Upper lobe of left lung (tissue), 6 donors: ENCODE measurements around the gene ARMH3. TPM values are rescaled to one million over a fixed set of nuclear protein-coding genes. Genes with fewer than 3 reads are reported as not detected.

Source experiments
- ATAC-seq, 2 donors: fragments of 200-7000 bp; cut with Tn5 transposase; one replicate each; pipeline ENCODE4 v1.9.1; 2022; ENCODE audit warnings: mild to moderate bottlenecking in 2 of 2, moderate library complexity in 2 of 2; ENCODE audit not compliant: low FRiP score in 2 of 2
- DNase-seq, 2 donors: peaks; one replicate each; pipeline ENCODE4 v3.0.0-alpha.2; 2019 to 2020
- H3K27ac ChIP-seq, 4 donors: fragments of 200-600 bp; sonication (generic); one replicate each; pipeline ENCODE4 v1.5.1; 2016 to 2019
- H3K27me3 ChIP-seq, 4 donors: fragments of 200-600 bp; sonication (generic); one replicate each; pipeline ENCODE4 v1.5.1; 2017 to 2019
- H3K36me3 ChIP-seq, 4 donors: fragments of 200-600 bp; sonication (generic); one replicate each; pipeline ENCODE4 v1.5.1; 2016 to 2019
- H3K4me1 ChIP-seq, 4 donors: fragments of 200-600 bp; sonication (generic); one replicate each; pipeline ENCODE4 v1.5.1; 2018 to 2019
- H3K4me3 ChIP-seq, 4 donors: fragments of 200-600 bp; sonication (generic); one replicate each; pipeline ENCODE4 v1.5.1; 2017 to 2019; ENCODE audit warnings: mild to moderate bottlenecking in 2 of 4, moderate library complexity in 1 of 4
- H3K9me3 ChIP-seq, 4 donors: fragments of 200-600 bp; sonication (generic); one replicate each; pipeline ENCODE4 v1.5.1; 2018 to 2019
- CTCF ChIP-seq, 6 experiments: fragments of 450-650 bp in 4 of 6; fragments of 200-600 bp in 2 of 6; sonication (generic) in 2 of 6; IDR thresholded peaks; one replicate each; pipeline ENCODE4 v1.5.1; 2016 to 2019; ENCODE audit warnings: antibody characterized with exemption in 6 of 6
- EP300 ChIP-seq, 4 donors: sonication (generic); formaldehyde crosslinking; IDR thresholded peaks; one replicate each; pipeline ENCODE4 v1.5.1; 2017; ENCODE audit warnings: antibody characterized with exemption in 4 of 4, control low read depth in 2 of 4
- POLR2A ChIP-seq, 4 donors: fragments of 450-650 bp; IDR thresholded peaks; one replicate each; pipeline ENCODE4 v1.5.1; 2016 to 2017; ENCODE audit warnings: antibody characterized with exemption in 4 of 4, mild to moderate bottlenecking in 2 of 4
- POLR2AphosphoS5 ChIP-seq, 2 donors: sonication (generic); formaldehyde crosslinking; IDR thresholded peaks; one replicate each; pipeline ENCODE4 v1.5.1; 2017; ENCODE audit warnings: antibody characterized with exemption in 2 of 2
- WGBS, 2 donors: methylation state at CpG; one replicate each; pipeline ENCODE4 v1.1.5; 2017 to 2018; 5-methylcytosine and 5-hydroxymethylcytosine counted together
- total RNA-seq, 6 donors: library from RNA; depleted of rRNA in 4 of 6; stranded (reverse); fragments of >200 nt in 4 of 6; gene quantifications; one replicate each; pipeline versions ENCODE4 v1.1.0 to v1.2.1, GENCODE V29; 2016 to 2021
- donor health status: DM: no; HTN: no; CAD: no; lungs with moderate emphysema.
- donor health status: DM: no; HTN: yes; CAD: no; lungs with severe emphysema.

ARMH3 gene
- total RNA-seq, 6 donors from 2014 or later, result 14.4 to 39.8 (median 25.5) TPM

GRCh38 chr10:101828766-101829551, 227.0 kb downstream of the ARMH3 start:
- H3K9me3 ChIP-seq, result no peaks in the 10 kb centered on the region
- H3K36me3 ChIP-seq, result no peaks in the 10 kb centered on the region
- H3K27me3 ChIP-seq, result no peaks in the 10 kb centered on the region
- no peak for ATAC-seq
- TF ChIP-seq CTCF (IDR thresholded peaks at IDR 0.05), result no peak
- TF ChIP-seq POLR2AphosphoS5 (IDR thresholded peaks at IDR 0.05), result no peak
- TF ChIP-seq EP300 (IDR thresholded peaks at IDR 0.05), result no peak
- no peak for TF ChIP-seq POLR2A (IDR thresholded peaks at IDR 0.05)
- WGBS, 2 donors, result 62 to 68% methylated on average over 35 to 37 of the region's 39 CpGs
- H3K27ac ChIP-seq, result peak overlapping the region in 1 of 4 donors; percentile 62
- H3K4me1 ChIP-seq, result peaks cover 18 to 31% (median 22%) of the 10 kb centered on the region in 4 donors
- DNase-seq, result peak in 1 of 2 donors; percentile 77
- peak overlapping the region in 3 of 4 donors; percentile 57 to 66 (median 64) for H3K4me3 ChIP-seq

GRCh38 chr10:101827919-101828600, 227.9 kb downstream of the ARMH3 start:
- Histone ChIP-seq H3K4me3 (no peak overlapping the region), H3K27ac (no peak overlapping the region), H3K27me3 (no peaks in the 10 kb centered on the region), H3K36me3 (no peaks in the 10 kb centered on the region), H3K9me3 (no peaks in the 10 kb centered on the region), H3K4me1 (peaks cover 18 to 29% (median 21%) of the 10 kb centered on the region in 4 donors)
- DNase-seq (no peak), ATAC-seq (no peak)
- WGBS, 2 donors, result 94 to 95% methylated on average over 7 to 10 of the region's 10 CpGs
- TF ChIP-seq EP300 (IDR thresholded peaks at IDR 0.05), result no peak
- no peak for TF ChIP-seq POLR2A (IDR thresholded peaks at IDR 0.05)
- TF ChIP-seq CTCF (IDR thresholded peaks at IDR 0.05), result no peak
- no peak for TF ChIP-seq POLR2AphosphoS5 (IDR thresholded peaks at IDR 0.05)

GRCh38 chr10:101826852-101827434, 229.0 kb downstream of the ARMH3 start:
- H3K27me3 ChIP-seq, result no peaks in the 10 kb centered on the region
- TF ChIP-seq POLR2A (IDR thresholded peaks at IDR 0.05), result no peak
- no peak for TF ChIP-seq POLR2AphosphoS5 (IDR thresholded peaks at IDR 0.05)
- TF ChIP-seq EP300 (IDR thresholded peaks at IDR 0.05), result no peak
- TF ChIP-seq CTCF (IDR thresholded peaks at IDR 0.05), result no peak
- no peak for DNase-seq
- no peak overlapping the region for H3K4me3 ChIP-seq
- ATAC-seq, result no peak
- H3K4me1 ChIP-seq, result peaks cover 18 to 29% (median 21%) of the 10 kb centered on the region in 4 donors
- H3K36me3 ChIP-seq, result no peaks in the 10 kb centered on the region
- no peaks in the 10 kb centered on the region for H3K9me3 ChIP-seq
- 91 to 92% methylated on average over 5 of the region's 5 CpGs for WGBS, 2 donors
- H3K27ac ChIP-seq, result no peak overlapping the region

- peaks cover 2 to 9% (median 4%) of the 10 kb centered on the region in 4 donors for H3K4me1 ChIP-seq
- WGBS, 2 donors, result 86 to 88% methylated on average over 2 of the region's 2 CpGs
- H3K4me3 ChIP-seq, result no peak overlapping the region
- ATAC-seq, result no peak
- no peak overlapping the region for H3K27ac ChIP-seq
- no peaks in the 10 kb centered on the region for H3K27me3 ChIP-seq
- DNase-seq, result no peak
- TF ChIP-seq POLR2A (IDR thresholded peaks at IDR 0.05), result no peak
- no peak for TF ChIP-seq EP300 (IDR thresholded peaks at IDR 0.05)
- no peaks in the 10 kb centered on the region for H3K36me3 ChIP-seq
- H3K9me3 ChIP-seq, result no peaks in the 10 kb centered on the region
Measured at GRCh38 chr10:101824736-101825135, 231.2 kb downstream of the ARMH3 start.
